ENCODE data around the gene PTPN7.
"Not testable (repeated sequence)": the region's sequence is repeated elsewhere in the genome, so short reads cannot be mapped to it uniquely, and the experiment has no call there.

Gene PTPN7

DNA sequence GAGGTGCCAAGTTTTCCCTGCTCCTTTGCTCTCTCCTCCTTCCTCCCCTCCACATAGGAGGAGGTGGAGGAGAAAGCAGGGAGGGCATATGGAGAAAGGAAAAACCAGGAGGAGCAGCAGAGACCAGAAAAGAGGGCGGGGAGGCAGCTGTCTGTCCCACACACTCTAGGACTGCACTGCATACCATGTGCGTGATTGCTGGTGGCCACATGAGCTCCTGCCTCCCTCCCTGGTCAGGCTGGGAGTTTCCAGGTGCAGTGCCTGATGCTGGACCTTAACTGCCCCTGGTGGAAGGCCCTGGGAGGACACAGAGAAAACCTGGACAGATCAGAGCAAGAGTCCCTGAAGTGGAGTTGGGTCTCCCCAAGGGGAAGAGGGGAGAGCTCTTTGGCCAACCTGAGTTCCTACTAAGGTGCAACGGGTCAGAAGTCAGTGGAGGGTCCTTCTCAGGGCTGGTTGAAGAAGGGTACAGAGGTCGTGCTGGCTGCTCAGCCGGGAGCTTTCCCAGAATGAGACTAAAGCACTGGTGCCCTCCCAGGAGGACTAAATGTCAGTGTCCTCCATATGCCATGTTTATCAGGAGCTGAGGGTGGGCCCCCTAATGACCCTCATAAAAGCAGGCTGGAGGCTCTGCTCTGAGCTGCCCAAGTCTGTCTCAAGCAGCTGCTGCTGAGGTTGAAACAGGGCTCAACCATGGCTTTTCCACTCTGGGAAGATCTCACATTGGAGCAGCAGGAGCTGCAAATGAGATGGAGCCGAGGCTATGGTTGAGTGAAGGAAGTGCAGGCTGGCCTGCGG, 29.7 kb upstream of the PTPN7 start:
- Histone ChIP-seq H3K4me3 (ENCODE audit: low read depth in 1 of 2, low read length in 2 of 2) (no peak overlapping the region), H3K9ac (ENCODE audit: low read depth in 1 of 2, low read length in 2 of 2) (no peak overlapping the region), H3K4me1 (ENCODE audit: control insufficient read depth in 1 of 2, insufficient read depth in 2 of 2, low read length in 2 of 2) (peaks cover 35 to 42% of the 10 kb centered on the region in 2 donors), H3K27ac (ENCODE audit: low read depth, low read length) (no peak overlapping the region), H3K27me3 (ENCODE audit: control insufficient read depth in 1 of 2, insufficient read depth in 2 of 2, low read length in 2 of 2) (peaks cover 6 to 11% of the 10 kb centered on the region in 2 donors), H3K36me3 (ENCODE audit: control insufficient read depth in 1 of 2, insufficient read depth in 2 of 2, low read length in 2 of 2) (no peaks in the 10 kb centered on the region), H3K9me3 (ENCODE audit: control insufficient read depth in 1 of 2, low read length in 2 of 2) (no peaks in the 10 kb centered on the region)

DNA sequence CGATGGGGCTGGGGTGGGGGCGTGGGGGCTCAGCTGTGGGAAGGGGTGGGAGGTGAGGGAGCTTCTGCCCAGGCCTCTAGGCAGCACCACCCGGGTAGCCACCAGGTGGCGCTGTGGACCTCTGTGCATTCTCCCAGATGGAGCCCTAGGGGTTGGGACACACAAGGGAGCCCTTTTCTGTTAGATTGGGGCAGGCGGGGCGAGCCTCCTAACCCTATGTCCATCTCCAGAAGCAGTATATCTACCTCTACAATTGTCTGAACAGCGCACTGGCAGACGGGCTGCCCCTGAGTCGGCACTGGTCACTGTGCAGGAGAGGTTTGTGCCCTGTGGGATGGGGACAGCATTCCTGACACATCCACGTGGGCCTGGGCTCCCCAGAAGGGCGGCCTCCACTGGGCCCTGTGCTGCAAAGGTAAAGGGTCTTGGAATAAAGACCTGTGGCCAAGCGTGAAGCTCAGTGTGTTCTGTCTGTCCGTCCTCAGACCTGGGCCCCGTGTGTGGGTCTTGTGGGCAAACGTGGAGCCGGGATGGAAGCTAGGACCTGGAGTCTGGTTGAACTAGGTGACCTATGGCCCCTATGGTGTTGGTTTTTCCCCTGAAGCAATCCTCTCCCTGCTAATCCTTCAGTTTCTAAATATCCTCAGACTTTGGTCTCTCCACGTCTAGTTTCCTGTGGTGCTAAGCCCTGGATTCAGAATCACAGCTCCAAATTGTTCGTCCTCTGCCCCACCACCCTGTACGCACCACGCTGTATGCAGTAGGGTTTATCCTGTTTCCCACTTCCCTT, 28.8 kb upstream of the PTPN7 start:
- Histone ChIP-seq H3K27ac (ENCODE audit: low read depth, low read length) (no peak overlapping the region), H3K27me3 (ENCODE audit: control insufficient read depth in 1 of 2, insufficient read depth in 2 of 2, low read length in 2 of 2) (peaks cover 6 to 9% of the 10 kb centered on the region in 2 donors), H3K36me3 (ENCODE audit: control insufficient read depth in 1 of 2, insufficient read depth in 2 of 2, low read length in 2 of 2) (no peaks in the 10 kb centered on the region), H3K4me3 (ENCODE audit: low read depth in 1 of 2, low read length in 2 of 2) (no peak overlapping the region), H3K9me3 (ENCODE audit: control insufficient read depth in 1 of 2, low read length in 2 of 2) (no peaks in the 10 kb centered on the region), H3K9ac (ENCODE audit: low read depth in 1 of 2, low read length in 2 of 2) (no peak overlapping the region), H3K4me1 (ENCODE audit: control insufficient read depth in 1 of 2, insufficient read depth in 2 of 2, low read length in 2 of 2) (peaks cover 40 to 46% of the 10 kb centered on the region in 2 donors)

DNA sequence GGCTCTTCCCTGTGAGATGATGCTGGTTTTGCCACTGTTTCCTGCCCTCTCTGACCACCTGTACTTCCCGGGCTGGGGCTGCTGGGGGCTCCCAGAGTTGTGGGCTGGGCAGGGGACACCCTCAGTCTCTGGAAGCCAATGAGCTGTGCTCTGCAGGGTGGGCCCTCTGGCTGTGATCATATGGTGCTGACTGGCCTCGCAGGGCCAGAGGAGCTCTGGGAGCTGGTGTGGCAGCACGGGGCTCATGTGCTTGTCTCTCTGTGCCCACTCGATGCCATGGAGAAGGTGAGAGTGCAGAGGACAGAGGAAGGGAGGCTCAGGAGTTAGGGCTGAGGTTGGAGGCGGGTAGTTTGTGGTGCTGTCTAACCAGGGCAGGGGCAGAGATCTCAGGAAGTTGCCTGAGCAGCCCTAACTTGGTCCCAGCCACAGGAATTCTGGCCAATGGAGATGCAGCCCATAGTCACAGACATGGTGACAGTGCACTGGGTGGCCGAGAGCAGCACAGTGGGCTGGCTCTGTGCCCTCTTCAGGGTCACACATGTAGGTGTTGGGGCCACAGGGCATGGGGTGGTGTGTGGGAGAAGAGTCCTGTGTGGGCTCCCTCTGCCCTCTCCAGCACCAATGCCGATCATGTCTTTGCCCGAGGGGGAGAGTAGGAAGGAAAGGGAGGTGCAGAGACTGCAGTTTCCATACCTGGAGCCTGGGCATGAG, 27.4 kb upstream of the PTPN7 start:
- Histone ChIP-seq H3K27ac (ENCODE audit: low read depth, low read length) (no peak overlapping the region), H3K27me3 (ENCODE audit: control insufficient read depth in 1 of 2, insufficient read depth in 2 of 2, low read length in 2 of 2) (peaks cover under 1% of the 10 kb centered on the region in 2 donors), H3K9ac (ENCODE audit: low read depth in 1 of 2, low read length in 2 of 2) (no peak overlapping the region), H3K4me3 (ENCODE audit: low read depth in 1 of 2, low read length in 2 of 2) (peak overlapping the region; percentile 37 to 50), H3K36me3 (ENCODE audit: control insufficient read depth in 1 of 2, insufficient read depth in 2 of 2, low read length in 2 of 2) (no peaks in the 10 kb centered on the region), H3K4me1 (ENCODE audit: control insufficient read depth in 1 of 2, insufficient read depth in 2 of 2, low read length in 2 of 2) (peaks cover 34 to 41% of the 10 kb centered on the region in 2 donors), H3K9me3 (ENCODE audit: control insufficient read depth in 1 of 2, low read length in 2 of 2) (no peaks in the 10 kb centered on the region)

DNA sequence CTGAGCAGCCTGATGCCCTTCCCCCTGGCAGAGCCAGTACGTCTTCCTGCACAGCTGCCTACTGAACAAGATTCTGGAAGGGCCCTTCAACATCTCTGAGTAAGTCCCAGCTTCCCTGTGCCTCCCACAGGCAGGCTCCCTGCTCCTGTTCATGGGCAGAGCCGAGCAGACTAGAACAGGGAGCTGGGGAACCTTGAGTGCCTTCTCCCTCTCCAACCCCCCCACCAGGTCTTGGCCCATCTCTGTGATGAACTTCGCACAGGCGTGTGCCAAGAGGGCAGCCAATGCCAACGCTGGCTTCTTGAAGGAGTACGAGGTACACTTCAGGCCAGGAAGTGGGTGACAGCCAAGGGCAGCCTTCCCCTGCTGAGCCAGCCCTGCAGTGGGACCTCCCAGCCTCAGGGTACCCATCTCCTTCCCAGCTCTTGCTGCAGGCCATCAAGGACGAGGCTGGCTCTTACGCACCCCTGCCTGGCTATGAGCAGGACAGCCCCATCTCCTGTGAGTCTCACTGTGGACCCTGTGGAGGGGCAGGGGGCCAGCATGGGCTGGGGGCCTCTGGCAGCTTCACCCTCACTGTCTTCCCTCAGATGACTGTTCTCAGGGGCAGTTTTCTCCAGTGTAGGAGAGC, 26.8 kb upstream of the PTPN7 start:
- no peaks in the 10 kb centered on the region for H3K36me3 ChIP-seq (ENCODE audit: control insufficient read depth in 1 of 2, insufficient read depth in 2 of 2, low read length in 2 of 2)

DNA sequence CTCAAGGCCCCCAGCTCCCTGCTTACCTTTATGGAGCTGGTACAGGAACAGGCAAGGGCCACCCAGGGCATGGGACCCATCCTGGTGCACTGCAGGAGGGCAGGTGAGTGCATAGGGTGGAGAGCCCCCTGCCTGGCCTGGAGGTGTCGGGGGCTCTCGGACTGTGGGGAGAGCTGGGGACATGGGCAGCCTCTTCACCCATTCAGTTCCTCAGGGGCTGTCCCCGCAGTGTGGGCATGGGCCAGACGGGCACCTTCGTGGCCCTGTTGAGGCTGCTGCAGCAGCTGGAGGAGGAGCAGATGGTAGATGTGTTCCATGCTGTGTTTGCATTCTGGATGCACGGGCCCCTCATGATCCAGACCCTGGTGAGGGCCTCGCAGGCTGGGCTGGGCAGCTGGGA, 25.9 kb upstream of the PTPN7 start:
- no peaks in the 10 kb centered on the region for H3K36me3 ChIP-seq (ENCODE audit: control insufficient read depth in 1 of 2, insufficient read depth in 2 of 2, low read length in 2 of 2)
- no peaks in the 10 kb centered on the region for H3K27me3 ChIP-seq (ENCODE audit: control insufficient read depth in 1 of 2, insufficient read depth in 2 of 2, low read length in 2 of 2)
- peaks cover 31 to 40% of the 10 kb centered on the region in 2 donors for H3K4me1 ChIP-seq (ENCODE audit: control insufficient read depth in 1 of 2, insufficient read depth in 2 of 2, low read length in 2 of 2)
- H3K4me3 ChIP-seq (ENCODE audit: low read depth in 1 of 2, low read length in 2 of 2) = peak overlapping the region in 1 of 2 donors; percentile 28
- no peaks in the 10 kb centered on the region for H3K9me3 ChIP-seq (ENCODE audit: control insufficient read depth in 1 of 2, low read length in 2 of 2)
- H3K9ac ChIP-seq (ENCODE audit: low read depth in 1 of 2, low read length in 2 of 2) = no peak overlapping the region
- no peak overlapping the region for H3K27ac ChIP-seq (ENCODE audit: low read depth, low read length)

More for the DNA sequence above, 26.8 kb upstream of the PTPN7 start:
- Histone ChIP-seq H3K27me3 (ENCODE audit: control insufficient read depth in 1 of 2, insufficient read depth in 2 of 2, low read length in 2 of 2) (no peaks in the 10 kb centered on the region), H3K4me1 (ENCODE audit: control insufficient read depth in 1 of 2, insufficient read depth in 2 of 2, low read length in 2 of 2) (peaks cover 31 to 40% of the 10 kb centered on the region in 2 donors), H3K9me3 (ENCODE audit: control insufficient read depth in 1 of 2, low read length in 2 of 2) (no peaks in the 10 kb centered on the region), H3K9ac (ENCODE audit: low read depth in 1 of 2, low read length in 2 of 2) (no peak overlapping the region), H3K27ac (ENCODE audit: low read depth, low read length) (no peak overlapping the region), H3K4me3 (ENCODE audit: low read depth in 1 of 2, low read length in 2 of 2) (peak overlapping the region; percentile 37 to 50)

DNA sequence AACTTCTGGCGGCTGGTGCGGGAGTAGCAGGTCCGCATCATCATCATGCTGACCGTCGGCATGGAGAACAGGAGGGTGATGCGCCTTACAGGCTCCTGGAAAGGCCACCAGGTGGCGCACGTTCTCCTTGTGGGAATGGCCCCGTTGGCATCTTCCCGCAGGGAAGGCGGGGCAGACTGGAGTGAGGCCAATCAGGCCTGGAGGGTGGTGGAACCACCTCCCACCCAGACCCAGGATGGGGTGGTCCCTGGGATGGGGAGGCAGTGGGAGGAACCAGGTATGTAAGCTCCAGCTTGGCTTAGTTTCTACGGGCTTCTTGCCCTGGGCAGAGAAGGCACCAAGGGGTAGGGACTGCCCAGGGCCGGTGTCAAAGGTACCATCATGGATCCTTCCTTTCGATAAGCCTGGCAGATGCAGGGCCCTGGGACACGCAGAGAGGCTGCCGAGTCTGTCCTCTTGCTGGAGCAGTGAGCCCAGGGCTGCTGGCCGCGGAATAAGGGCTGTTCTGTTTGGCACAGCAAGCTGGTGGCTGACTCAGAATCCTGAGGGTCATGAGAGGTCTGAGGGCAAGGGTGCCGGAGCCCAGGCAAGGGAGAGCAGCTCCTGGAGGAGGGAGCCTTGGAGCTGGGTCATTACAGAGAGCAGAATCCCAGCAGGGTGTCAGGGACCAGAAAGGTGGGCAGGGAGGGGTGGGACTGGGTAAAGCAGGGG, 24.5 kb upstream of the PTPN7 start:
- Histone ChIP-seq H3K36me3 (ENCODE audit: control insufficient read depth in 1 of 2, insufficient read depth in 2 of 2, low read length in 2 of 2) (no peaks in the 10 kb centered on the region), H3K27ac (ENCODE audit: low read depth, low read length) (no peak overlapping the region), H3K4me1 (ENCODE audit: control insufficient read depth in 1 of 2, insufficient read depth in 2 of 2, low read length in 2 of 2) (peaks cover 25 to 37% of the 10 kb centered on the region in 2 donors), H3K9ac (ENCODE audit: low read depth in 1 of 2, low read length in 2 of 2) (no peak overlapping the region), H3K27me3 (ENCODE audit: control insufficient read depth in 1 of 2, insufficient read depth in 2 of 2, low read length in 2 of 2) (no peaks in the 10 kb centered on the region), H3K4me3 (ENCODE audit: low read depth in 1 of 2, low read length in 2 of 2) (no peak overlapping the region), H3K9me3 (ENCODE audit: control insufficient read depth in 1 of 2, low read length in 2 of 2) (no peaks in the 10 kb centered on the region)

DNA sequence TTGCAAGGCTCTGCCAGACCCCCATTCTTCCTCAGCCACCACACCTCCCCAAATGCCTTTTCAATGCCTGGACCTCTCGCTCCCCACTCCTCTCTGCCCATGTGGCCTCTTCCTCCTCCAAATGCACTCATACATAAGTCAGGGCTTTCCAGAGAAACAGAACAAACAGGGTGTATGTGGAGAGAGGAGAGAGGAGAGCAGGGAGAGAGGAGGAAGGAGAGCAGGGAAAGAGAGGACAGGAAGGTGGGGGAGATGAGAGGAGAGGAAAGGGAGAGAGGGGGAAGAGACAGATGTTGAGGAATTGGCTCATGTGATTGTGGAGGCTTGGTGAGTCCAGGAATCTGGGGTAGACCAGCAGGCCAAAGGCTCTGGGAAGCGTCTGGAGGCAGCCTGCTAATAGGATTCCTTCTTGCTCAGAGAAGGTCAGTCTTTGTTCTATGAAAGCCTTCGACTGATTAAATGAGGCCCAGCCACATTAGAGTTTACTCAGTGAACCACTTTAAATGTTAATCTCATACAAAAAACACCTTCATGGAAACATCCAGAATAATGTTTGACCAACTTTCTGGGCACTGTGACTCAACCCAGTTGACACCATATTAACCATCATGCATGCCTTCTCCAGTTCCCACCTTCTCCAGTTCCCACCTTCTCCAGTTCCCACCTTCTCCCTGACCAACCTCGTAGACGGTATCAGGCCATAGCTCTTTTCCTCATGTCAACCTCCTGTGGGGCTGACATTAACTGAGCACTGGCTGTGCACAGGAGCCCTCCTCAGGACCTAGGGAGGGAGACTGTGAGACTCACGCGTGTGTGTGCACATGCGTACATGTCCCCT, 21.9 kb upstream of the PTPN7 start:
- Histone ChIP-seq H3K27ac (ENCODE audit: low read depth, low read length) (no peak overlapping the region), H3K9ac (ENCODE audit: low read depth in 1 of 2, low read length in 2 of 2) (no peak overlapping the region), H3K36me3 (ENCODE audit: control insufficient read depth in 1 of 2, insufficient read depth in 2 of 2, low read length in 2 of 2) (no peaks in the 10 kb centered on the region), H3K9me3 (ENCODE audit: control insufficient read depth in 1 of 2, low read length in 2 of 2) (no peaks in the 10 kb centered on the region), H3K4me3 (ENCODE audit: low read depth in 1 of 2, low read length in 2 of 2) (no peak overlapping the region), H3K27me3 (ENCODE audit: control insufficient read depth in 1 of 2, insufficient read depth in 2 of 2, low read length in 2 of 2) (peaks cover 0 to 8% of the 10 kb centered on the region in 2 donors), H3K4me1 (ENCODE audit: control insufficient read depth in 1 of 2, insufficient read depth in 2 of 2, low read length in 2 of 2) (peaks cover 13 to 15% of the 10 kb centered on the region in 2 donors)

DNA sequence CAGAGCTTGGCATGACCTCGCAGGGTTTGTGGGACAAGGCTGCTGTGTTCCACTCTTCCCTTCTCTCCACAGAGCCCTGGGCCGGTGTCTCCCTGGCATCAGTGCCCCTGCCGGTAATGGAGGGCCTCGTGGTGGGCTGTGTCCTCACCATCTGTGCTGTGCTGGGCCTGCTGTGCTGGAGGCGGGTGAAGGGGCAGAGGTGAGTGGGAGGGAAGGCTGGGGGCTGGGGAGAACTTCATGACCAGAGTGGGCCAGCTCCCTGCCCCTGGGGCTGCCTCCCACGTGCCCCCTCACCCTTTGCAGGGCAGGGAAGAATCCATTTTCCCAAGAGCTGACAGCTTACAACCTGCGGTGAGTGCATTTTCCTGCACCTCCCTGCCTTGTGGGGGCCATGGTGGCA, 21.2 kb upstream of the PTPN7 start:
- Histone ChIP-seq H3K27ac (ENCODE audit: low read depth, low read length) (no peak overlapping the region), H3K9me3 (ENCODE audit: control insufficient read depth in 1 of 2, low read length in 2 of 2) (no peaks in the 10 kb centered on the region), H3K27me3 (ENCODE audit: control insufficient read depth in 1 of 2, insufficient read depth in 2 of 2, low read length in 2 of 2) (peaks cover 0 to 8% of the 10 kb centered on the region in 2 donors), H3K4me3 (ENCODE audit: low read depth in 1 of 2, low read length in 2 of 2) (no peak overlapping the region), H3K36me3 (ENCODE audit: control insufficient read depth in 1 of 2, insufficient read depth in 2 of 2, low read length in 2 of 2) (no peaks in the 10 kb centered on the region), H3K4me1 (ENCODE audit: control insufficient read depth in 1 of 2, insufficient read depth in 2 of 2, low read length in 2 of 2) (peaks cover 8 to 11% of the 10 kb centered on the region in 2 donors), H3K9ac (ENCODE audit: low read depth in 1 of 2, low read length in 2 of 2) (no peak overlapping the region)

DNA sequence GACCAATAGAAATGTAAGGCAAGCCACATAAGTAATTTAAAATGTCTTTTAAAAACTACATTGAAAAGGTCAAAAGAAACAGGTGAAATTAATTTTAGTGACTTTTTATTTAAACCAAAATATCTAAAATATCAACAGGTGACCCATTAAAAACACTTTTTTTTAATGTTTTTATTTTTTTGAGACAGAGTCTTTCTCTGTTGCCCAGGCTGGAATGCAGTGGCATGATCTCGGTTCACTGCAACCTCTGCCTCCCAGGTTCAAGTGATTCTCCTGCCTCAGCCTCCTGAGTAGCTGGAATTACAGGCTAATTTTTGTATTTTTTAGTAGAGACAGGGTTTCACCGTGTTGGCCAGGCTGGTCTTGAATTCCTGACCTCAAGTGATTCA, 20.3 kb upstream of the PTPN7 start:
- H3K4me1 ChIP-seq (ENCODE audit: control insufficient read depth in 1 of 2, insufficient read depth in 2 of 2, low read length in 2 of 2); H3K27ac ChIP-seq (ENCODE audit: low read depth, low read length); H3K27me3 ChIP-seq (ENCODE audit: control insufficient read depth in 1 of 2, insufficient read depth in 2 of 2, low read length in 2 of 2); H3K9me3 ChIP-seq (ENCODE audit: control insufficient read depth in 1 of 2, low read length in 2 of 2); H3K9ac ChIP-seq (ENCODE audit: low read depth in 1 of 2, low read length in 2 of 2); H3K36me3 ChIP-seq (ENCODE audit: control insufficient read depth in 1 of 2, insufficient read depth in 2 of 2, low read length in 2 of 2); H3K4me3 ChIP-seq (ENCODE audit: low read depth in 1 of 2, low read length in 2 of 2): not testable (repeated sequence)

Measured in duodenal mucosa (tissue), 2 donors.